ENCODE measurements around the gene CREBL2.
A peak's percentile ranks its signal among the peaks of the same experiment; 100 is the strongest.

The CREBL2 gene

DNA sequence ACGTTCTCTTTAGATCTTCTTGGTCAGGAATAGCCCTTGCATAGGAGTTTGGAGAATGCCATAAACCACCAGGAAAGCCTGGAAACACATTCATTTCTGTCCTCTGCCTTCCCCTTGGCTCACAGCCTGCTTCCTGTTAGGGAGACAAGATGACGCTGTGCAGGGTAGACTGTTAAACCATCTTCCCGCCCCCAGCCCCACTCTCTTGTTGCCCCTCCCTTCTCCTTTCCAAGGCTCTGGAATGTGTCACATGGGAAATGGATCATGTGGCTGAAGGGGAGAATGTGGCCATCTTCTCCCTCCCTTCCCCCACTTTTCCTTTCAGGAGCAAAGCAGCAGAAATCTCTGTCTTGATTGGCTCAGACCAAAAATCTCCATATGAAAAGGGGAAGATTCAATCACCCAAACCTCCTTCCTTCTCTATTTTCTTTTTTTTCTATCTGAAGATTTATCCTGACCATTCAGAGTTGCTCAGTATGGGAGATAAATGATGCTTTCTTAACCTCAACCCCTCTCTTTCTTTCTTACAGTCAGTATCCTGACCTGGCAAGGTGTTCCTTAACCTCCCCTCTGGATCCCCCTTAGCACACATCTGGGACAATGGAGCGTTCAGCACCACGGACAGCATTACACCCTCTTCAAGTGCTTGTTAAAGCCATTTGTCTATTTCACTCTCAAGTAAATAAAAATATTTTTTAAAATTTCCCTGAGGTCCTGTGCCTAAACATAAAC, 72.9 kb downstream of the CREBL2 start:
- TF ChIP-seq, protein P1, sequence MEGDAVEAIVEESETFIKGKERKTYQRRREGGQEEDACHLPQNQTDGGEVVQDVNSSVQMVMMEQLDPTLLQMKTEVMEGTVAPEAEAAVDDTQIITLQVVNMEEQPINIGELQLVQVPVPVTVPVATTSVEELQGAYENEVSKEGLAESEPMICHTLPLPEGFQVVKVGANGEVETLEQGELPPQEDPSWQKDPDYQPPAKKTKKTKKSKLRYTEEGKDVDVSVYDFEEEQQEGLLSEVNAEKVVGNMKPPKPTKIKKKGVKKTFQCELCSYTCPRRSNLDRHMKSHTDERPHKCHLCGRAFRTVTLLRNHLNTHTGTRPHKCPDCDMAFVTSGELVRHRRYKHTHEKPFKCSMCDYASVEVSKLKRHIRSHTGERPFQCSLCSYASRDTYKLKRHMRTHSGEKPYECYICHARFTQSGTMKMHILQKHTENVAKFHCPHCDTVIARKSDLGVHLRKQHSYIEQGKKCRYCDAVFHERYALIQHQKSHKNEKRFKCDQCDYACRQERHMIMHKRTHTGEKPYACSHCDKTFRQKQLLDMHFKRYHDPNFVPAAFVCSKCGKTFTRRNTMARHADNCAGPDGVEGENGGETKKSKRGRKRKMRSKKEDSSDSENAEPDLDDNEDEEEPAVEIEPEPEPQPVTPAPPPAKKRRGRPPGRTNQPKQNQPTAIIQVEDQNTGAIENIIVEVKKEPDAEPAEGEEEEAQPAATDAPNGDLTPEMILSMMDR (IDR thresholded peaks at IDR 0.05; ENCODE audit: control insufficient read depth, insufficient read depth, low read depth, low read length, missing control alignments): no peak
- no peak for DNase-seq (ENCODE audit: low read depth)
- H3K4me3 ChIP-seq (ENCODE audit: control insufficient read depth, low read depth, low read length): no peak overlapping the region

DNA sequence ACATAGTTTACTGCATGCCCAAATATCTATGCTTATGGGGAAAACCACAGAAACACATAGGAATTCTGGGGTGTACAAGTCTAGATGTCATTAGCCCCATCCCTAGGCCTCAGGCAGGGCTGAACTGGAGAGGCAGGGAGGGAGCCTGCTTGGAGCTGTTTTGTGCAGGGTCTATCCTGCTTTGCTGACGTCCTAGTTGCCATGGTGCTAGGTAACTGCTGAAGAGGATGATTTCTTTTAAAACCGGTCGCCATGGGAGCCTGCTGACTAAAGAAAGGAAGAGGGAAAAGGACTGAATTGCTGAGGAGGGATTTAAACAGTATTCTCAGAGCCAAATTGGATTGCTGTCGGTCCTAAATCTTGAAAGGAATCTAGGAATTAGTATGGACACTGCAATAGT, 73.6 kb downstream of the CREBL2 start:
- no peak overlapping the region for H3K4me3 ChIP-seq (ENCODE audit: control insufficient read depth, low read depth, low read length)
- no peak for DNase-seq (ENCODE audit: low read depth)
- TF ChIP-seq, protein P1 (IDR thresholded peaks at IDR 0.05; ENCODE audit: control insufficient read depth, insufficient read depth, low read depth, low read length, missing control alignments): no peak

DNA sequence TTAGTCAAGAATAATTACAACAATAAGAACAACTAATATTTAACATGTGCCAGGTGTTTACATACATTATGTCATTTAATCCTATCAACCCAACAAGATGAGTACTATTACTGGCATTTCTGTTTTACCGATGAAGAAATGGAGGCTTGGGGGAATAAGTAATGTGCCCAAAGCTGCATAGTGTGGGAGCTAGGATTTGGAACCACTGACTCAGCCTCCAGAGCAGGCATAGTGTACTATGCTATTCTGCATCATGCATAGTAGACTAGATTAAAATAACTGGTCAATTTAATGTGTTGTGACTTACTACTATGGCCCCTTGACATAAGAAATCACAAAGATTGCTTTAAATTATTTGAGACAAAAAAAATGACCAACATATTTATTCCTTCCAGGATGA, 74.8 kb downstream of the CREBL2 start:
- TF ChIP-seq, protein P1 (IDR thresholded peaks at IDR 0.05; ENCODE audit: control insufficient read depth, insufficient read depth, low read depth, low read length, missing control alignments): no peak
- no peak for DNase-seq (ENCODE audit: low read depth)
- no peak overlapping the region for H3K4me3 ChIP-seq (ENCODE audit: control insufficient read depth, low read depth, low read length)

DNA sequence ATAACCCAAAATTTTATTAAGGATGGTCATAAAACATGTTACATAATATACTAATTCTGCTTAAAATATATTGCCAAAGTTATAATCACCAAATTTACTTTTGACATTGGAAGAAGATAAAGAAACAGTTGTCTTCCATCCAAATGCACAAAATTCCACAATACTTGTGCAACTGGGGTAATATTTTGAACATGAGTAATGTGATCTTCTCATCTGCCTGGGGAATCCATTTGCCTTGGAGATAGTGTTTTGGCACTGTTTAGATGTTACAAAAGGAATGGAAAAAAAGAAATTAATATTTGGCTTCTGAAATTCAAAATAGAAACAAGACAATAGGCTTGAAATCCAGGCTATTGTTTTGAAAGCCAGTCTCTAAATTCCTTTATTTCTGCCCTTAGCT, 75.2 kb downstream of the CREBL2 start:
- no peak overlapping the region for H3K4me3 ChIP-seq (ENCODE audit: control insufficient read depth, low read depth, low read length)
- TF ChIP-seq, protein P1 (IDR thresholded peaks at IDR 0.05; ENCODE audit: control insufficient read depth, insufficient read depth, low read depth, low read length, missing control alignments): no peak
- DNase-seq (ENCODE audit: low read depth): peak; percentile 52

GRCh38 chr12:12689647-12690300, 78.1 kb downstream of the CREBL2 start:
- no peak overlapping the region for H3K4me3 ChIP-seq (ENCODE audit: control insufficient read depth, low read depth, low read length)
- no peak for DNase-seq (ENCODE audit: low read depth)
- TF ChIP-seq, protein P1 (IDR thresholded peaks at IDR 0.05; ENCODE audit: control insufficient read depth, insufficient read depth, low read depth, low read length, missing control alignments): no peak

- no peak for DNase-seq (ENCODE audit: low read depth)
- TF ChIP-seq, protein P1 (IDR thresholded peaks at IDR 0.05; ENCODE audit: control insufficient read depth, insufficient read depth, low read depth, low read length, missing control alignments): no peak
- H3K4me3 ChIP-seq (ENCODE audit: control insufficient read depth, low read depth, low read length): no peak overlapping the region
Measured at GRCh38 chr12:12691549-12691948, 79.9 kb downstream of the CREBL2 start.
